ENCODE results near the gene CNTN5. TPM values are rescaled to one million over a fixed set of nuclear protein-coding genes. Genes with fewer than 3 reads are reported as not detected.

CNTN5 gene
- total RNA-seq, 1 donor from 2014 or later, result 3.2 TPM

- Mint-ChIP-seq H3K36me3 (no peaks in the 10 kb centered on the region), H3K27me3 (no peaks in the 10 kb centered on the region), H3K4me3 (no peak overlapping the region), H3K4me1 (ENCODE audit: unreplicated experiment) (no peaks in the 10 kb centered on the region), H3K27ac (no peak overlapping the region), H3K9me3 (no peaks in the 10 kb centered on the region)
- no peak for TF ChIP-seq CTCF (conservative IDR thresholded peaks at IDR 0.05)
- DNase-seq (ENCODE audit: extremely low spot score, unreplicated experiment), result no peak
These were observed 695.6 kb downstream of the CNTN5 start for GRCh38 chr11:99716302-99716701.

- no peaks in the 10 kb centered on the region for H3K27me3 Mint-ChIP-seq
- no peak overlapping the region for H3K27ac Mint-ChIP-seq
- DNase-seq (ENCODE audit: extremely low spot score, unreplicated experiment), result no peak
- no peaks in the 10 kb centered on the region for H3K9me3 Mint-ChIP-seq
- H3K36me3 Mint-ChIP-seq, result no peaks in the 10 kb centered on the region
- no peaks in the 10 kb centered on the region for H3K4me1 Mint-ChIP-seq (ENCODE audit: unreplicated experiment)
- TF ChIP-seq CTCF (conservative IDR thresholded peaks at IDR 0.05), result no peak
- H3K4me3 Mint-ChIP-seq, result no peak overlapping the region
These were observed 697.5 kb downstream of the CNTN5 start for GRCh38 chr11:99718291-99718690.

- H3K36me3 Mint-ChIP-seq, result no peaks in the 10 kb centered on the region
- DNase-seq (ENCODE audit: extremely low spot score, unreplicated experiment), result no peak
- H3K27me3 Mint-ChIP-seq, result no peaks in the 10 kb centered on the region
- H3K27ac Mint-ChIP-seq, result no peak overlapping the region
- peak; percentile 87 for TF ChIP-seq CTCF (conservative IDR thresholded peaks at IDR 0.05)
- H3K4me1 Mint-ChIP-seq (ENCODE audit: unreplicated experiment), result no peaks in the 10 kb centered on the region
- no peaks in the 10 kb centered on the region for H3K9me3 Mint-ChIP-seq
- H3K4me3 Mint-ChIP-seq, result no peak overlapping the region
These were observed 718.8 kb downstream of the CNTN5 start for GRCh38 chr11:99739464-99740089.

- Mint-ChIP-seq H3K9me3 (no peaks in the 10 kb centered on the region), H3K27ac (no peak overlapping the region), H3K36me3 (no peaks in the 10 kb centered on the region), H3K4me3 (no peak overlapping the region), H3K4me1 (ENCODE audit: unreplicated experiment) (no peaks in the 10 kb centered on the region), H3K27me3 (no peaks in the 10 kb centered on the region)
- no peak for TF ChIP-seq CTCF (conservative IDR thresholded peaks at IDR 0.05)
- DNase-seq (ENCODE audit: extremely low spot score, unreplicated experiment), result no peak
These were observed 721.8 kb downstream of the CNTN5 start for GRCh38 chr11:99742501-99742900.

GRCh38 chr11:99759787-99760186 is 739.0 kb downstream of the CNTN5 start:
- no peak overlapping the region for H3K27ac Mint-ChIP-seq
- TF ChIP-seq CTCF (conservative IDR thresholded peaks at IDR 0.05), result no peak
- H3K27me3 Mint-ChIP-seq, result no peaks in the 10 kb centered on the region
- H3K4me3 Mint-ChIP-seq, result no peak overlapping the region
- H3K9me3 Mint-ChIP-seq, result no peaks in the 10 kb centered on the region
- no peaks in the 10 kb centered on the region for H3K4me1 Mint-ChIP-seq (ENCODE audit: unreplicated experiment)
- DNase-seq (ENCODE audit: extremely low spot score, unreplicated experiment), result no peak
- no peaks in the 10 kb centered on the region for H3K36me3 Mint-ChIP-seq

GRCh38 chr11:99766811-99767210 is 746.1 kb downstream of the CNTN5 start:
- H3K27ac Mint-ChIP-seq, result no peak overlapping the region
- H3K4me3 Mint-ChIP-seq, result no peak overlapping the region
- DNase-seq (ENCODE audit: extremely low spot score, unreplicated experiment), result no peak
- H3K36me3 Mint-ChIP-seq, result no peaks in the 10 kb centered on the region
- no peaks in the 10 kb centered on the region for H3K27me3 Mint-ChIP-seq
- no peaks in the 10 kb centered on the region for H3K9me3 Mint-ChIP-seq
- TF ChIP-seq CTCF (conservative IDR thresholded peaks at IDR 0.05), result no peak
- H3K4me1 Mint-ChIP-seq (ENCODE audit: unreplicated experiment), result no peaks in the 10 kb centered on the region
